SU-DHL-6 (cell line): ENCODE measurements around the gene RAC2.

Source experiments
- H2AFZ ChIP-seq: fragments of 200-600 bp; sonication (generic); 2 replicates; pipeline ENCODE4 v1.6.1; 2014; ENCODE audit warnings: low read depth, mild to moderate bottlenecking, moderate library complexity, mixed read lengths, antibody characterized with exemption, low read length; ENCODE audit not compliant: severe bottlenecking
- H3F3A ChIP-seq: fragments of 200-600 bp; shearing (Covaris generic); 2 replicates; pipeline ENCODE4 v1.6.0; 2016; ENCODE audit warnings: antibody characterized with exemption, mild to moderate bottlenecking; ENCODE audit not compliant: insufficient read depth
- H3K27ac ChIP-seq: fragments of 200-600 bp; sonication (generic); 2 replicates; pipeline ENCODE4 v1.5.1; 2016; ENCODE audit warnings: low read depth, mild to moderate bottlenecking, low read length, moderate library complexity, mixed read lengths
- H3K27me3 ChIP-seq: fragments of 200-600 bp; sonication (generic), shearing (Covaris generic); 2 replicates; pipeline ENCODE4 v1.6.0; 2014; ENCODE audit warnings: mild to moderate bottlenecking, low read length
- H3K36me3 ChIP-seq: fragments of 200-600 bp; sonication (generic); 2 replicates; pipeline ENCODE4 v1.6.1; 2014; ENCODE audit warnings: mild to moderate bottlenecking, low read length, mixed read lengths
- H3K4me2 ChIP-seq: fragments of 300-600, 200-600 bp; shearing (Covaris generic), sonication (generic); 2 replicates; pipeline ENCODE4 v1.6.0; 2014; ENCODE audit warnings: low read length, low read depth, mild to moderate bottlenecking; ENCODE audit not compliant: poor library complexity, severe bottlenecking
- H3K4me3 ChIP-seq: fragments of 200-600 bp; sonication (generic); 2 replicates; pipeline ENCODE4 v1.5.1; 2014; ENCODE audit warnings: antibody characterized with exemption, low read length, mild to moderate bottlenecking, mixed read lengths; ENCODE audit not compliant: insufficient read depth, poor library complexity, severe bottlenecking
- H3K79me2 ChIP-seq: fragments of 200-600 bp; sonication (generic); 2 replicates; pipeline ENCODE4 v1.6.1; 2014; ENCODE audit warnings: mild to moderate bottlenecking, low read length, moderate library complexity; ENCODE audit not compliant: insufficient read depth
- H3K9ac ChIP-seq: fragments of 200-600 bp; sonication (generic); 2 replicates; pipeline ENCODE4 v1.7.0; 2014; ENCODE audit warnings: mild to moderate bottlenecking, low read length
- H3K9me2 ChIP-seq: fragments of 200-600 bp; sonication (generic); replicated peaks from 2 replicates; pipeline ENCODE4 v1.6.1; 2014; ENCODE audit warnings: low read length; ENCODE audit not compliant: insufficient read depth
- H3K9me3 ChIP-seq: fragments of 200-600 bp; sonication (generic); 2 replicates; pipeline ENCODE4 v1.6.1; 2014; ENCODE audit warnings: low read length, mixed read lengths; ENCODE audit not compliant: insufficient read depth
- H4K20me1 ChIP-seq: fragments of 200-600 bp; sonication (generic); 2 replicates; pipeline ENCODE4 v1.6.1; 2014; ENCODE audit warnings: low read depth, mild to moderate bottlenecking, antibody characterized with exemption, low read length, moderate library complexity, mixed read lengths
- EZH2phosphoT487 ChIP-seq: fragments of 200-600 bp; sonication (generic), shearing (Covaris generic); conservative IDR thresholded peaks from 2 replicates; pipeline ENCODE4 v1.6.1; 2018; ENCODE audit warnings: mild to moderate bottlenecking, antibody characterized with exemption, low read length, moderate library complexity, mixed read lengths
- TF ChIP-seq, protein P1 (sequence below): fragments of 200-600 bp; sonication (generic); IDR thresholded peaks from one replicate; pipeline ENCODE4 v1.5.1; 2017; ENCODE audit warnings: antibody characterized with exemption, mild to moderate bottlenecking, low read length, moderate library complexity; ENCODE audit not compliant: insufficient read depth, poor library complexity, severe bottlenecking

Gene RAC2

DNA sequence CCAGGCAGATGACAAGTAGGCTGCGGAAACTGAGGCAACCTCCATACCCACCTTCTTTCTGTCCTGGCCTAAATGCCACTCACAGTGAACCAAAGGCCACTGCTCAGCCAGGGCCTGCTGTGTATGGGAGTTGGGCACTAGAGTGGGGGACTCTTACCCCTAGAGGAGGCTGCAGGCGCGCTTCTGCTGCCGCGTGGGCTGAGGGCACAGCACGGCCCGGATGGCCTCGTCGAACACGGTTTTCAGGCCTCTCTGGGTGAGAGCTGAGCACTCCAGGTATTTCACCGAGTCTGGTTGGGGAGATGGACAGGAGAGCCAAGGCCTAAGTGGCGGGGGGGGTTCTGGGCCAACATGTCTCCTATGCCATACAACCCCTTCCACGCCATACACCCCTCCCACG lies 17.6 kb downstream of the RAC2 start:
- Histone ChIP-seq H3F3A (peaks cover 26% of the 10 kb centered on the region), H2AFZ (no peak overlapping the region), H3K4me2 (no peak overlapping the region), H4K20me1 (no peaks in the 10 kb centered on the region), H3K4me3 (no peak overlapping the region), H3K27me3 (no peaks in the 10 kb centered on the region), H3K9ac (no peak overlapping the region), H3K79me2 (peaks cover 7% of the 10 kb centered on the region; the same call in 1 of the 2 replicates), H3K9me3 (no peaks in the 10 kb centered on the region), H3K9me2 (no peaks in the 10 kb centered on the region), H3K27ac (no peak overlapping the region), H3K36me3 (0 out of 2 replicates have a peak, but pooled peaks cover 5% of the 10 kb centered on the region)
- TF ChIP-seq, protein P1, sequence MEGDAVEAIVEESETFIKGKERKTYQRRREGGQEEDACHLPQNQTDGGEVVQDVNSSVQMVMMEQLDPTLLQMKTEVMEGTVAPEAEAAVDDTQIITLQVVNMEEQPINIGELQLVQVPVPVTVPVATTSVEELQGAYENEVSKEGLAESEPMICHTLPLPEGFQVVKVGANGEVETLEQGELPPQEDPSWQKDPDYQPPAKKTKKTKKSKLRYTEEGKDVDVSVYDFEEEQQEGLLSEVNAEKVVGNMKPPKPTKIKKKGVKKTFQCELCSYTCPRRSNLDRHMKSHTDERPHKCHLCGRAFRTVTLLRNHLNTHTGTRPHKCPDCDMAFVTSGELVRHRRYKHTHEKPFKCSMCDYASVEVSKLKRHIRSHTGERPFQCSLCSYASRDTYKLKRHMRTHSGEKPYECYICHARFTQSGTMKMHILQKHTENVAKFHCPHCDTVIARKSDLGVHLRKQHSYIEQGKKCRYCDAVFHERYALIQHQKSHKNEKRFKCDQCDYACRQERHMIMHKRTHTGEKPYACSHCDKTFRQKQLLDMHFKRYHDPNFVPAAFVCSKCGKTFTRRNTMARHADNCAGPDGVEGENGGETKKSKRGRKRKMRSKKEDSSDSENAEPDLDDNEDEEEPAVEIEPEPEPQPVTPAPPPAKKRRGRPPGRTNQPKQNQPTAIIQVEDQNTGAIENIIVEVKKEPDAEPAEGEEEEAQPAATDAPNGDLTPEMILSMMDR = no peak
- no peak for TF ChIP-seq EZH2phosphoT487

DNA sequence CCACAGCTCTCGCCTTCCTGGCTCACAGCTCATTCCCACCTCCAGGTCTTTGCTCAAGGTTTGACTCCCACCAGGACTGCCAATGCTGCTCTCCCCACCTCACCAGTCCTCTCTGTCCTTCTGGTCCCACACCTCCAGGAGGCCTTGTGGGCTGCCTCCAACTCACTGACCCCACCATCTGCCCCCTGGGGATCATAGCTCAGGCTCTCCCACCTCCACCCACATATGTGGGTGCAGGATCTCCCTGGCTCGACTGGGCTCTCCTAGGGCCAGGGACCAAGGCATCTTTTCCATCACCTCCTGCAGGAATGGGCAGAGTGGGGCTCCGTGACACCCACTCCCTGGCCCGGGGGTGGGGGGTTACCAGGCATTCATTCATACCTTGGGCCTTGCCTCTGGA lies 18.0 kb downstream of the RAC2 start:
- Histone ChIP-seq H3K27ac (no peak overlapping the region), H3K9me2 (no peaks in the 10 kb centered on the region), H3F3A (peaks cover 26% of the 10 kb centered on the region), H3K9me3 (no peaks in the 10 kb centered on the region), H3K36me3 (0 out of 2 replicates have a peak, but pooled peaks cover 5% of the 10 kb centered on the region), H3K4me2 (no peak overlapping the region), H3K4me3 (no peak overlapping the region), H4K20me1 (no peaks in the 10 kb centered on the region), H3K27me3 (no peaks in the 10 kb centered on the region), H3K9ac (no peak overlapping the region), H3K79me2 (peaks cover 7% of the 10 kb centered on the region; the same call in 1 of the 2 replicates), H2AFZ (no peak overlapping the region)
- TF ChIP-seq, protein P1 = no peak
- no peak for TF ChIP-seq EZH2phosphoT487

DNA sequence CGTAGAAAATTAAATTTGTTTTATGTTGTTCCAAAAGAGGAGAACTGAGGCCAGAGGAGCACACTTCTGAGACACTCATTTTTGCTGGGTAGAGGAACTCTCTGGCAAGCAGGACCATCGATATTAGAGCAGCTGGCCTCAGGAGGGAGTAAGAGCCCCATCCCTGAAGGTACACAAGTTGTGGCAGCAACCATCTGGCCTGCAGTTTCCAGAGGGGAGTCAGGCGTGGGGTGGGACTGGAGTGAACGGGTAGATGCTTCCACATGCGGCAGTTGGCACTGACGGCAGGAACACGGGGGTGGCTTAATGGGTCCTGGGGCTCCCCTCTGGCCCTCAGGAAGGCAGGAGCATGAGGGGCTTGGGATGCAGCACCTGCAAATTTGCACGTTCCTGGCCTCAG lies 18.6 kb downstream of the RAC2 start:
- peaks cover 26% of the 10 kb centered on the region for H3F3A ChIP-seq
- H3K4me2 ChIP-seq = no peak overlapping the region
- H3K27me3 ChIP-seq = no peaks in the 10 kb centered on the region
- no peak overlapping the region for H3K4me3 ChIP-seq
- TF ChIP-seq EZH2phosphoT487 = no peak
- TF ChIP-seq, protein P1 = no peak
- 0 out of 2 replicates have a peak overlapping the region, but pooled peaks have one; percentile 20 for H3K27ac ChIP-seq
- H2AFZ ChIP-seq = no peak overlapping the region
- H3K36me3 ChIP-seq = 0 out of 2 replicates have a peak, but pooled peaks cover 5% of the 10 kb centered on the region
- no peaks in the 10 kb centered on the region for H3K9me2 ChIP-seq
- no peaks in the 10 kb centered on the region for H3K9me3 ChIP-seq
- peaks cover 7% of the 10 kb centered on the region; the same call in 1 of the 2 replicates for H3K79me2 ChIP-seq
- no peaks in the 10 kb centered on the region for H4K20me1 ChIP-seq
- no peak overlapping the region for H3K9ac ChIP-seq
